Islet of Langerhans (tissue), 1 donor: Measurements from ENCODE around the gene SLC39A6.
A peak's percentile ranks its signal among the peaks of the same experiment; 100 is the strongest.
"Not testable (repeated sequence)": the region's sequence is repeated elsewhere in the genome, so short reads cannot be mapped to it uniquely, and the experiment has no call there.

Experiments
- FAIRE-seq: peaks from one replicate; lab custom pipeline; 2011; peaks lifted over from hg19 to GRCh38; lab: Jason Lieb, UNC

The SLC39A6 gene

GRCh38 chr18:36139245-36139644 lies 10.1 kb upstream of the SLC39A6 start:
- FAIRE-seq = no peak

GRCh38 chr18:36135264-36135663 lies 6.1 kb upstream of the SLC39A6 start:
- FAIRE-seq = no peak

- no peak for FAIRE-seq
These were observed 3.6 kb upstream of the SLC39A6 start for GRCh38 chr18:36132756-36133155.

- FAIRE-seq = no peak
These were observed 2.7 kb upstream of the SLC39A6 start for GRCh38 chr18:36131692-36132483.

GRCh38 chr18:36130883-36131653 lies 1.9 kb upstream of the SLC39A6 start:
- FAIRE-seq = no peak

GRCh38 chr18:36130039-36130831 lies 1.1 kb upstream of the SLC39A6 start:
- no peak for FAIRE-seq

GRCh38 chr18:36128907-36129299 lies 237 bp downstream of the SLC39A6 start:
- FAIRE-seq = no peak

GRCh38 chr18:36128530-36128870 lies 640 bp downstream of the SLC39A6 start:
- no peak for FAIRE-seq

- FAIRE-seq = no peak
These were observed 1.2 kb downstream of the SLC39A6 start for GRCh38 chr18:36127836-36128529.

- no peak for FAIRE-seq
These were observed 2.5 kb downstream of the SLC39A6 start for GRCh38 chr18:36126668-36127067.

GRCh38 chr18:36124841-36125240 lies 4.3 kb downstream of the SLC39A6 start:
- no peak for FAIRE-seq

- FAIRE-seq = peak; percentile 81
These were observed 8.8 kb downstream of the SLC39A6 start for GRCh38 chr18:36120297-36120696.

GRCh38 chr18:36116771-36117170 lies 12.4 kb downstream of the SLC39A6 start:
- not testable (repeated sequence) for FAIRE-seq

- FAIRE-seq = no peak
These were observed 14.4 kb downstream of the SLC39A6 start for GRCh38 chr18:36114738-36115137.

- FAIRE-seq = no peak
These were observed 14.9 kb downstream of the SLC39A6 start for GRCh38 chr18:36114251-36114650.

- FAIRE-seq = no peak
These were observed 16.8 kb downstream of the SLC39A6 start for GRCh38 chr18:36112302-36112701.

GRCh38 chr18:36109737-36110136 lies 19.4 kb downstream of the SLC39A6 start:
- FAIRE-seq = no peak

GRCh38 chr18:36108601-36109000 lies 20.5 kb downstream of the SLC39A6 start:
- FAIRE-seq = no peak

- FAIRE-seq = no peak
These were observed 20.9 kb downstream of the SLC39A6 start for GRCh38 chr18:36108196-36108595.

GRCh38 chr18:36107477-36107876 lies 21.7 kb downstream of the SLC39A6 start:
- FAIRE-seq = no peak

- no peak for FAIRE-seq
These were observed 24.4 kb downstream of the SLC39A6 start for GRCh38 chr18:36104749-36105148.

GRCh38 chr18:36101943-36102342 lies 27.2 kb downstream of the SLC39A6 start:
- no peak for FAIRE-seq
